Stimulated activated CD4-positive, alpha-beta T cell treated with anti-CD3 and anti-CD28 coated beads, Interleukin-15, amount 100 ng/mL, for 1 hour (primary cell): ENCODE data around the gene TMEM271.

Experiments
- DNase-seq, 2 donors: peaks; one replicate each; pipeline ENCODE4 v3.0.0-alpha.2; 2020; ENCODE audit warnings: low read depth in 1 of 2, low spot score in 1 of 2

Gene TMEM271, protein sequence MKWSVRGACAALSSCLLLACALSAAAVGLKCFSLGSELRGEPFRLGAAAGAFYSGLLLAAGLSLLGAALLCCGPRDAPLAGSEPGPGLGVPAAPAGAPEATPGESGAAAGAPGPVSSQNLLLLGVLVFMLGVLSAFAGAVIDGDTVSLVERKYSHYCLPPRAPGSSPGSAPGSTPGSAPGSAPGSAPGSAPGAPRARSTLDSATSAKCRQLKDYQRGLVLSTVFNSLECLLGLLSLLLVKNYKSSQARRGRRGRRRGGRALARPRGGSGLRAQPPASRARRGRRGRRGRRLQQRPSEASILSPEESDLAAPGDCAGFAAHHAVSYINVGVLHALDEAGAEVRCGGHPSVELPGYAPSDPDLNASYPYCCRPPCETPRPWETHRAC

DNA sequence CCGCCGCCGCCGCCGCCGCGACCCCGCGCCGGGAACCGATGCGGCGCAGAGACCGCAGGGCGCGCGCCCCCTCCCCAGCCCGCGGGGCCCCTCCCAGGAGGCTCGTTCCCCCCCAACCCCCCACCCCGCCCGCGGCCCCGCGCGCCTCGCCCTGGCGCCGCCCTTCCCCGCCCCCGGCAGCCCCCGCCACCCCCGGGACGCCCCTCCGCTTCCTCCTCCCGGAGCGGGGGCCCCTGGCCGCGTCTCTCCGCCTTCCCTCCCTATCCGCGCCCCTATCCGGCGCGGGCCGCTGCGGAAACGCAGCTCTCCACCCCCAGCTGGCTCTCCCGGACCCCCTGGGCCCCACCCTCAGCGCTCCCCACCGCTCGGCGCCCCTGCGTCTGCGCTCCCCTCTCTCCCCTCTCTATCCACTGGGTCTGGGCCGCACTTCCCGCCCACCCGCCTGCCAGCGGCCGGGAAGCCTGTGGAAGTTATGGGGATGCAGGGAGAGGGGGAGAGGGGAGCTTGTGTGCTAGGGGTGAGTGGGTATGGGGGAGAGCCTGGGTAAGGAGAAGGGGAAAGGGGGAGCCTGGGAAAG is at the start of gene TMEM271:
Gene TMEM271 (minus strand): TSS at position 51 of the 577 bp plus-strand sequence. CDS start 233 bp downstream, outside the sequence.
- DNase-seq = no peak

DNA sequence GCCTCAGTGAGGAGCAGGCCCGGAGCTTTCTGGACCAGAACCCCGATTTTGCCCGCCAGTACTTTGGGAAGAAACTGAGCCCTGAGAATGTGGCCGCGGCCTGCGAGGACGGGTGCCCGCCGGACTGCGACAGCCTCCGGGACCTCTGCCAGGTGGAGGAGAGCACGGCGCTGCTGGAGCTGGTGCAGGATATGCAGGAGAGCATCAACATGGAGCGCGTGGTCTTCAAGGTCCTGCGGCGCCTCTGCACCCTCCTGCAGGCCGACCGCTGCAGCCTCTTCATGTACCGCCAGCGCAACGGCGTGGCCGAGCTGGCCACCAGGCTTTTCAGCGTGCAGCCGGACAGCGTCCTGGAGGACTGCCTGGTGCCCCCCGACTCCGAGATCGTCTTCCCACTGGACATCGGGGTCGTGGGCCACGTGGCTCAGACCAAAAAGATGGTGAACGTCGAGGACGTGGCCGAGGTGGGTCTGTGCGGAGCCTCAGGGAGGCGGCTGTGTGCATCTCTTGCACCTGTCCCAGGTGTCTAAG is 49.6 kb upstream of the TMEM271 start:
- no peak for DNase-seq

DNA sequence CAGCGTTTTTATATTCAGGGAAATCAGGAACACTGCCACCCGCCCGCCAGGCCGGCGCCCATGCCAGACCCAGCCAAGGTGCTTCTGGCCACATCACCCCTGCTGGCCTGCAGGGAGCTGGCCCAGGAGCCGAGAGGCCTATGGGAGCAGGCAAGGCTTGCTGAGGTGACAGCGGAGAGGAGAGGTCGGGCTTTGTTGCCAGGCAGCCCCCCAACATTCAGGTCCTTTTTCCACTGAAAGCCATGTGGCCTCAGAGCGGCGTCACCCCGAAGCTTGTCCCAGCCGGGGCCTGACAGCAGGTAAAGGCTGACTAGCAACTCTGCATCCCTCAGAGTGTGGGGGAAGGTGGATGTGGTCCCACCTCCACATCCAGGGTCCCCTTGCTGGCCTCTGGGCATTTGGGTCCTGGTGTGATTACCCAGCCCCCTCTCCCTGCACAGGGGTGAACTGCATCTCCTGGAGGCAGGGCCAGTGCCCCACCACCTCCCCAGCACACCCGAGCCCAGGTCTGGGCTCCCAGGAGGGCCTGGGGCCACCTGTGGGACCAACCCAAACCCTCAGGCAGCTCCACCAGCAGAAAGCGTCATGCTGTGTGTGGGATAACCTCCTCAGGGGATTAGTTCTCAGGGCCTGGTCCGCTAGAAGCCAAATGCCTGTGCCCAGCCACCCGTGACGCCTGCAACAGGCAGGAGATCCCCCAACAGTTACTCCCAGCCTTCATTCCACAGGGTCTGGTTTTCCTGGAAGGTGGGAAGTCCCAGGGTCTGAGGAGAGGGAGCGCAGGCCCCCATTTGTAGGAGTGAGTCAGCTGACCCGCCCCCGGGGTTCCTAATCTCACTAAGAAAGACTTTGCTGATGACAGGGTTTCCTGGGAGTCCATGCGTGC is 48.9 kb upstream of the TMEM271 start, which contains the start of gene PDE6B:
Gene PDE6B (plus strand): TSS at position 869 of the 886 bp plus-strand sequence. CDS start 54 bp downstream, outside the sequence.
- DNase-seq = no peak

DNA sequence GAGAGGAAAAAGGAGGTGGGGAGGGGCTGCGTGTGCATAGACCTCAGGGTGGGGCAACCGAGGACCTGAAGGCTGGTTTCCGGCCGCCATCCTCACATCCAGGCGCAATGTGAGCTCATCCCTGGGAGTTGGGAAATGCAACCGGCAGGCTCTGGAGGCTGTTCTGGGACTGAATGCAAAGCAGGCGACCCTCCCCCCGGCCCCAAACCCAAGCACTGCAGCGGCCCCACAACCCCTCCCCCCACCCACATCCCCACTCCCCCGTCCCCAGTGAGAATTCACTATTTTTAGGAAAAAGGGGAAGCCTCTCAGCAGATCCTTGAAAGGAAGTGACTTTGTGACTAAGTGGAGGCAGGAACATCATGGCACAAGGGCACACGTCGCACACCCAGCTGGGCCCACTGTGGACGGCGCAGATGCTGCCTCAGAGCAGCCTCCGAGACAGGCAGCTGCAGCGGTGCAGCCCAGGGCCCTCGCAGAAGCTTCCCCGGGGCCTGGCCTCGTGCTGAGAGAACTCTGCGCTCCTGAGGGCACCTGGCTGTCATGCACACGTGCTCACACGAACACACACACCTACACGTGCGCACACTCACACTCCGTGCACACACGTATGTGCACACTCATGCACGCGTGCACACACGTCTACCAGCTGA is 47.9 kb upstream of the TMEM271 start:
- DNase-seq = no peak

DNA sequence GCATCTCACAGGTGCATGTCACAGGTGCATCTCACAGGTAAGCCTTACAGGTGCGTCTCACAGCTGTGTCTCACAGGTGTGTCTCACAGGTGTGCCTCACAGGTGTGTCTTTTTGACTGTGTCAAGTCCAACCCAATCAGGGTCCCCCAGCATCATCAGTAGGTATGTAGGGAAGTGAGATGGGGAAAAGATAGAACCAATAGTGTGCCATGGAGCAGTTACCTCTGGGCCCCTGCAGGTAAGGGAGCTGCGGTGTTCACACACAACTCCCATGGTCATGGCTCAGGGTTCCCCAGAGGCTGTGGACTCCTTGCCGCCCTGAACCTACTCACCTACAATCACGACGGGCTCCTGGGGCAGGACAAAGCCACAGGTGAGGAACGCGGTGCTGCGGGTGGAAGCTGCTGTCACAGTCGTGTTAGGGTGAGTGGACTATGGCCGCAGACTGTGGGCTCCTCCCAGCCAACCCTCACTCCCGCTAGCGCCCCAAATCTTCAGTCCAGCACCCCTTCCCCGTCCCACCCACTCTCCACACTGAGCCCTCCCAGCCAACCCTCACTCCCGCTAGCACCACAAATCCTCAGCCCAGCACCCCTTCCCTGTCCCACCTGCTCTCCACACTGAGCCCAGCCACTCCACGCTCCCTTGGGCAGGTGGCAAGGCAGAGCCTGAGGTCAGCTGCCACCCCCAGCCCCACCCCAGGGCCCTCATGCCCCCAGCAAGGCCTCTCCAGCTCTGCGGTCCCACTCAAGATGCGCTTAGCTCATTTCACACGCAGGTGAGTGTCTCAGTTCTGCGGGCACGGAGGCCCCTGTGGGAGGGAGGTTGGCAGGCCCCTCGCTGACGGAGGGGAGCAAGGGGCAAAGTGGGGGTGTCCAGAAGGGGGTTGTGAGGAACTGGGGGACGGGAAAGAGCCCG is 47.2 kb upstream of the TMEM271 start:
- no peak for DNase-seq

DNA sequence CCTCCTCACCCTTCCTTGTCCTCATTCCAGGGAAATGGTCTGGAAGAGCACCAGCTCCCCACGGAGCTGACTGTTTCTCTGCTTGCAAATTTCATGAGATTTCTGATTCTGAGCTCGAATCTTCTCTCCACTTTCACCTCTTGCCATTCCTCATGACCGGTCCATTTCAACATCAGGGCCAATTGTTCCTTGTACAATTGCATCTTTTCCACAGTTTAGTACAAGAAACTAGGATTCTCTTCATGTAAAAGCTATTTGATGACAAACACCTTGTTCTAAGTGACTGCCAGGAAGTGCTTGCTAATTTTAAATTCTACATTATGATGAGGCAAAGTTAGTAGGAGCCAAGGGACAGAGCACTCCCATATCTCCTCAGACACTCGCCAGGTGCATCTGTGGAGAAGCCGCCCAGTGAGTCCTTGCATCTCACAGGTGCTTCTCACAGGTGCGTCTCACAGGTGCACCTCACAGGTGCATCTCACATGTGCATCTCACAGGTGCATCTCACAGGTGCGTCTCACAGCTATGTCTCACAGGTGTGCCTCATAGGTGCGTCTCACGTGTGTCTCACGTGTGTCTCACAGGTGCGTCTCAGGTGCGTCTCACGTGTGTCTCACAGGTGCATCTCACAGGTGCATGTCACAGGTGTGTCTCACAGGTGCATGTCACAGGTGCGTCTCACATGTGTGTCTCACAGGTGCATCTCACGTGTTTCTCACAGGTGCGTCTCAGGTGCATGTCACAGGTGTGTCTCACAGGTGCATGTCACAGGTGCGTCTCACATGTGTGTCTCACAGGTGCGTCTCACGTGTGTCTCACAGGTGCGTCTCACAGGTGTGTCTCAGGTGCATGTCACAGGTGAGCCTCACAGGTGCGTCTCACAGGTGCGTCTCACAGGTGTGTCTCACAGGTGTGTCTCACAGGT is 46.2 kb upstream of the TMEM271 start:
- DNase-seq = no peak

DNA sequence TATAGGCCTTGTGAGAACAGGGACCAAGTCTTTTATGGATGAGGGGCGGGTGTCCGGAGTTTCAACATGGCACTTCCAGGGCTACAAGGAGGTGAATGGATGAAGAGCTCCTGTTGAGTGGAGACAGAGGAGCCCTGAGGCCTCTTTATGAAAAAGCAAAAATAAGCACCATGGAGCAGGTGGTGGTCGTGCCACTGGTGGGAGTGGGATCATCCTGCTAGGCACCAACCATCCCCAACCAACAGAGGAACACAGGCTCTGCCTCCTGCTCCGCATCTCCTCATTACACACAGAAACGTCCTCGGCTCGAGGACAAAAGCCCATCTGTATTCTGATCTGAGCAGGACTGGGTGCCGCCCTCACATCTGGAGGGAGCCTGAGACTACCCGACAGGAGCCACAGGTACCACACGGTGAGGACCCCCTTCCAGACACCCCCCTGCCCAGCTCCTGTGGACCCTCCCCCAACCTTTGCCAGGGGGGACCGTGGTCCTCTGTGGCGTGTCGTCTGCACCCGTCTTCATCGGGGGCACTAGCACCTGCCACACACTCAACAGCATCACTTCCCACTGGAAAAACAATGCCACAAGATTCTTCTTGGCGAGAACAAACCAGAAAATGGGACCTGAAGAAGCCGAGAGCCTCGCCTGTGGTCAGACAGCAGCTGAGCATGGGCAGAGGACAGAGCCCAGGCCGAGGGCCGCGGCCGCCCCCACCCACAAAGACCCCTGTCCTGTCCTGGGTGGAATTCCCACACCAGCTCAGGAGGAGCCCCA is 45.4 kb upstream of the TMEM271 start:
- no peak for DNase-seq

DNA sequence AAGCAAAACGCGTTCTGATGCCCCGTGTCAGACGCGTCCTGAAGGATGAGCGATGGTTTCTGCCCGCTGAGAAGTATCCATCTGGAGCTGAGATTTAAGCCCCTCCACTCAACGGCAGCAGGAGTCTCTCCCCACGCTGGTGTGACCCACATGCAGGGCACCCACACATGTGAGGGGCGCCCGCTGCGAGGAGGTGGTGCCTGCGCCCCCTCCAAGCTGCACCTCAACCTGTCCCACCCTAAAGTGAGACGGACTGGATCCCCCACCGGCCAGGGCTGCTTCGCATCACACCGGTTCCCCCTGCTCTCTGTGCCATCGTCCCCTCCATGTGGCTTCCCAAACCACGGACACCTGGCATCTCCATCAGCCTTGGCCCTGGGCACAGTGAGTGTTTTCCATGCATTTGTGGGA is 44.8 kb upstream of the TMEM271 start:
- no peak for DNase-seq

DNA sequence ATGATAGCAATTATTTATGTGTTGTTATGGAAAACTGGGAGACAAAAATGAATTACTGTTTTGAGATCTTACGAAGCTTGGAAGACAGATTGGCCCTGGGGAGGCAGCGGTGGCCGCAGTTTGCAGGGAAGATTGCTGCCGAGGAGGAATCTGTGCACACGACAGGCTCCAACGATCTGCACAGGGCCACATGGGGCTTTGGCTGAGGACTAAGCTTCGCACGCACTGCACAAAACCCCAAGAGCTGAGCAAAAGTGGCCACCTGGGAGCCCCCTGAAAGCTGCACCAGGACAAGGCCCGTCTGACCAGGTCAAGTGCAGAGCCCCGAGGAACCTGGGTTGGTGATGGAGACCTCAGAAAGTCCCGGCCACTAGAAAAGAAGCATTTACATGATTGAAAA is 44.1 kb upstream of the TMEM271 start:
- no peak for DNase-seq

DNA sequence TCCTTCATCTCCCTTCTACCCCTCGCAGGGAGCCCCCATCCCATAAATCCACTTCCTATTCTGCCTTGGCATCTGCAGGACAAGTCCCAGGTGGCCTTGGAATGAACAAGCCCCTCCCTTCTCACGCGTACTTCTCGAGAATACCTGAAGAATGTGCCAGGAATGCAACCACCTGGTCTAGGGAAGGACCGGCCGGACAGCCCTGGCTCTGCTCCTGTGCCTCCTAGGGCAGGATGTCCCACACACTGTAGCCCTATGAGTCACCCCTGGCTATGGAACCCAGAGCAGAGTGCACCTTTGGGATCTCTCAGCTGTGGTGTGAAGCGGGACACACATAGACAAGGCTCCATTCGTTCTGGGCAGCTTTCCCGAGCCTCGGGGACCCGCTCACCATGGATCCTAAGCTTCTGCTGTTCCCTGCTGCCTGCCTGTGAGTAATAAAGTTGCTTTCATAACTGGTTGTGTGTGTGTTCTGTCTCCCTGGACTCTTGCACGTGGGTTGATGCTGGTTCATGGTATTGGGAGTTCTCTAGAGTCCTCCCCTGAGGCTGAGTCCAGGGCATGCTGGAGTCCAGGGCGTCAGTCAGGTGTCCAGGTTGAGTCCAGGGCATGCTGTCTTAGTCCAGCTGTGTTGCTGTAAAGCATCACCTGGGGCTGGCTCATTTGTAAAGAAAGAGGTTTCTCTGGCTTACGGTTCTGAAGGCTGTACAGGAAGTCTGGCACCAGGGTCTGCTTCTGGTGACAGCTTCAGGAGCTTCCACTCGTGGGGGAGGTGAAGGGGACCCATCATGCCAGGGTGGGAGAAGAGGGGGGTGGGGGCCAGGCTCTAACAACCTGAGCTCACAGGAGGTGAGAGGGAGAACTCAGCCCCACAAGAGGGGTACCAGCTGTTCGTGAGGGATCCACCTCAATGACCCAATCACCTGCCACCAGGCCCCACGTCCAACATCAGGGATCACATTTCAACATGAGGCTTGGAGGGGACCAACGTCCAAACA is 41.8 kb upstream of the TMEM271 start:
- DNase-seq = no peak

DNA sequence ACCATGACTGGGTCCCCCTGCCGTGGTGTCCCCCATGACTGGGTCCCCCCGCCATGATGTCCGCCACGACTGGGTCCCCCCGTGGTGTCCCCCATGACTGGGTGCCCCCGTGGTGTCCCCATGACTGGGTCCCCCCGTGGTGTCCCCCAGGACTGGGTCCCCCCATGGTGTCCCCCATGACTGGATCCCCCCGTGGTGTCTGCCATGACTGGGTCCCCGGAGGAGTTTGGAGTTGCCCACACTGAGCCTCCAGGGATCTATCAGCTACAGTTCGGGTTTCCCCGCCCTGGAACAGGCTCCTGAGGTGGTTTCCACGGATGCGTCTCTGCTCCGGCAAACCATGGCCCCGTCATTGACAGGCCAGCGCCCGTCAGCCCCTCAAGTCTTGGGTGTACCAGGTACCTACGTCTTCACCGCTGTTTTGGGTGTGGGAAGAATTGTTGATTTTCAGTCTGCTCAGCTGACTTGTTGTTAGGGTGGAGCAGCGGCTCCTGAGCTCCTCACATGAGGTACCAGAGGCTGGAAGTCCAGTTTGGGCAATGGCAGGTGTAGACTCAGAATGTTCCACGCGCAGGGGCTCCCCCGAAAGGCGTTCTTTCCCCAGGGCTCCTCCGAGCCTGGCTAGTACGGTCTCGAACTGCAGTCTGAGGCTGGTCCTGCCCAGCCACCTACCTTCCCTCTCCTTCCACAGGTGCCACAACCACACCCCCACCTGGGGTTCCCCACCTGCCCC is 41.0 kb upstream of the TMEM271 start:
- DNase-seq = no peak

DNA sequence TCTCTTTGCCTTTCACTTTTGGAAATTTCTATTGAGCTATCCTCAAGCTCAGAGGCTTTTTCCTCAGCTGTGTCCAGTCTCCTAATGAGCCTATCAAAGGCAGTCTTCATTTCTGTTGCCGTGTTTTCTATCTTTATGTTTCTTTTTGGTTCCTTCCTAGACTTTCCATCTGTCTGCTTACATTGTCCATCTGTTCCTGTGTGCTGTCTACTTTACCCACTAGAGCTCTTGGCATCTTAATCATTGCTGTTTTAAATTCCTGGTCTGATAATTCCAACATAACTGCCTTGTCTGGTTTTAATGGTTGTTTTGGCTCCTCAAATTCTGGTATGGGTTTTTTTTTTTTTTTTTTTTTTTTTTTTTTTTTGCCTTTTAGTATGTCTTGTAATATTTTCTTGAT is 40.0 kb upstream of the TMEM271 start:
- DNase-seq = no peak

DNA sequence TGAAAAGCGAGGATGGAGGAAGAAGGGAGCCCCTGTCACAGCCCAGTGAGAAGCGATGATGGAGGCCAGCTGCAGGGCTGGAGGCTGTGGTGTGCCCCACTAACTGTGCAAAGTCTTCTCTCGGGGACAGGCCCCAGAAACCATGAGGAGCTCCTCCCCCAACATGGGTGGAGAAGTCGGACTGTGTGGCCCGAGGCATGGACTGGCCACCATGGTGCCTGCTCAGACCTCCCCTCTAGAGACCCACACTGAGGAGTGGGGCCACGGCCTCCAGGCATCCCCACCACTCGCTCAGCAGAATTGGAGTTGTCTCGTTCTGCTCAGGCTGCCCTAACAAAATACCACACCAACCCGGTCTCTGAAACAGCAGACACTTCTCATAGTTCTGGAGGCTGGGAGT is 37.0 kb upstream of the TMEM271 start:
- DNase-seq = no peak

DNA sequence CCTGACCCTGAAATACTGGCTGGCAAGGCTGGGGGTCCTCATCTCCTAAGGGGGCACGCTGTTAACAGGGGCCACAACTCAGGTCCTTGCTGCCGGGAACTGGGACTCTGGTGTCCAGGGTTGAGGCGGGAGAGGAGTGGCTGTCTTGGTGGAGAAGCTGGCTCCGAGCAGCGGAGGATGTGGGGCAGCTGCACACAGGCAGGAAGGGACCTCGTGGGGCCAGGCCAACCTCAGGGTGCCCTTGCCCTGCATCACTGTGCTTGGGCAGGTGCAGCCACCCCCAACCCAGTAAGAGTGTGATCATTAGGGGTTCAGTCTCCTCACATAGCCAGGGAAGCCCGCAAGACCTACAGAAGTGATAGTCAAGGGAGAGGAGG is 36.6 kb upstream of the TMEM271 start:
- DNase-seq = no peak

DNA sequence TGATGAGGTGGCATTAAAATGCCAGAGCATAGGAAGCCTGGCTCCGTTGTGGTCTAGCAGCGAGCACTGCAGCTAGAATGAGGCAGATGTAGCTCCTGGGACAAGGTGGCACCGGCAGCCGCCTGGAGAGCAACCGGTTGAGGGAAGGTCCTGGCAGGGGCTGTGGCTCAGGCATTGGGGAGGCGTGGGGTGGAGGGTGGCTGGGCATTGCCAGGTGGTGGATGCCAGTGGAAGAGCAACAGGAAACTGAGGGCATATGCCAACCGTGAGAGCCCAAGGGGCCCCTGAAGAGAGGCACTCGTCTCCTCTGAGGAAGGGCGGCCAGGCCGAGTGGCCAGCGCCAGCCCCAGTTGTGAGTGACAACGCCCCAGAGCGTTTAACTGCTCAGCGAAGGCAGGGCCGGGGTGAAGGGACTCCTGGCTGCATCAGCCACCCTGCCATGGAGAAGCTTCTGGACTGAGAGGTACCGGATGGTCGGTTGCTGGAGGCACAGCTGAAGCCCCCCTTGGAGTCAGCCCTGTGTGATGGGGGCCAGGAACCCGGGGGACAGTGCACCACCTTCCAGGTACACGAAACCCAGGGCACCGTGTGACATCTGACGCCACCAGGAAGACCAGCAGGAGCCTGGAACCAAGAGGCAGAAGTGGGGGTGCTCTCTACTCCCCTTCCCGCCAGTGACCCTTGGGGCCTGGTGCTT is 36.1 kb upstream of the TMEM271 start:
- DNase-seq = no peak
